Activated CD8-positive, alpha-beta T cell treated with anti-CD3 and anti-CD28 coated beads for 36 hours (primary cell): ENCODE measurements around the gene PTPRD. TPM values are rescaled to one million over a fixed set of nuclear protein-coding genes. Genes with fewer than 3 reads are reported as not detected.

ENCODE experiments used
- ATAC-seq: fragments of 200-7000 bp; cut with Tn5 transposase; one replicate; pipeline ENCODE4 v1.10.0; 2021; ENCODE audit warnings: mild to moderate bottlenecking, moderate library complexity
- CTCF ChIA-PET: fragments of 350-600 bp; sonication (Branson Sonifier 250); formaldehyde crosslinking; loops from one replicate; lab custom pipeline; 2021; ENCODE audit warnings: antibody characterized with exemption; lab: Charles Lee
- POLR2A ChIA-PET: fragments of 350-600 bp; sonication (Branson Sonifier 250); formaldehyde crosslinking; loops from one replicate; lab custom pipeline; 2021; ENCODE audit warnings: antibody characterized with exemption; lab: Charles Lee
- DNase-seq: peaks from one replicate; pipeline ENCODE4 v3.0.0-alpha.2; 2020
- H3K27ac Mint-ChIP-seq: one replicate; pipeline ENCODE4 v1.8.0; 2021; ENCODE audit warnings: mild to moderate bottlenecking, mixed read lengths
- H3K27me3 Mint-ChIP-seq: one replicate; pipeline ENCODE4 v1.8.0; 2021; ENCODE audit warnings: mixed read lengths
- H3K36me3 Mint-ChIP-seq: one replicate; pipeline ENCODE4 v1.8.0; 2021; ENCODE audit warnings: low read depth, mixed read lengths
- H3K4me1 Mint-ChIP-seq: one replicate; pipeline ENCODE4 v1.8.0; 2021; ENCODE audit warnings: low read depth, mixed read lengths
- H3K4me3 Mint-ChIP-seq: one replicate; pipeline ENCODE4 v1.8.0; 2021; ENCODE audit warnings: mild to moderate bottlenecking, moderate library complexity, mixed read lengths
- H3K9me3 Mint-ChIP-seq: one replicate; pipeline ENCODE4 v1.8.0; 2021; ENCODE audit warnings: mixed read lengths
- intact Hi-C: fragments of 100-400 bp; cut with micrococcal nuclease; formaldehyde crosslinking; loops from one replicate; pipeline ENCODE4 v1.10.0; 2022
- total RNA-seq, 2 experiments: library from RNA; stranded (reverse); gene quantifications; one replicate each; pipeline ENCODE4 v1.2.3, GENCODE V29; 2021
- TF ChIP-seq, protein P1 (sequence below): fragments of 200-600 bp; IDR thresholded peaks from one replicate; pipeline ENCODE4 v1.8.0; 2022; ENCODE audit warnings: antibody characterized with exemption, mild to moderate bottlenecking

The PTPRD gene
- total RNA-seq, 2 experiments from 2014 or later, result not detected

DNA sequence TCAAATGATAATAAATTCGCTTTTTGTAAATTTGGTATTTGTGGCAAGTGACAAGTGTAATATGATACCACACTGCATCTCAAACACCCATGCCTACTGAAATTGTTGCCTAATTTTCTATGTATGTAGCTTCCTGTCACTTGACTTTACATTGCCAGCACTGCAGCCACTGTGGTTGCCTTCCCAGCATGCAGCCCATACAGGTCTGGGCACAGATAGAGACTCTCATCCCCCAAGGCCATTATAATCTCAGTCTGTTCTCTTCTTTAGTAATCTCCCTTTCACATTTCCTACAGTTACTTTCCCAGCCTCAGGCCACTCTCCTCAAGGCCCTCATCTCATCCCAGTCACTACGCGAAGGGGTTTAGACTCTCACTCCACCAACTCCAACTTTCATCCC is 1200.6 kb downstream of the PTPRD start:
- no peaks in the 10 kb centered on the region for H3K27me3 Mint-ChIP-seq
- H3K4me1 Mint-ChIP-seq, result no peaks in the 10 kb centered on the region
- no peak for DNase-seq
- intact Hi-C loops, result no loop called here
- H3K9me3 Mint-ChIP-seq, result peaks cover 2% of the 10 kb centered on the region
- no peaks in the 10 kb centered on the region for H3K36me3 Mint-ChIP-seq
- ATAC-seq, result no peak
- TF ChIP-seq, protein P1, sequence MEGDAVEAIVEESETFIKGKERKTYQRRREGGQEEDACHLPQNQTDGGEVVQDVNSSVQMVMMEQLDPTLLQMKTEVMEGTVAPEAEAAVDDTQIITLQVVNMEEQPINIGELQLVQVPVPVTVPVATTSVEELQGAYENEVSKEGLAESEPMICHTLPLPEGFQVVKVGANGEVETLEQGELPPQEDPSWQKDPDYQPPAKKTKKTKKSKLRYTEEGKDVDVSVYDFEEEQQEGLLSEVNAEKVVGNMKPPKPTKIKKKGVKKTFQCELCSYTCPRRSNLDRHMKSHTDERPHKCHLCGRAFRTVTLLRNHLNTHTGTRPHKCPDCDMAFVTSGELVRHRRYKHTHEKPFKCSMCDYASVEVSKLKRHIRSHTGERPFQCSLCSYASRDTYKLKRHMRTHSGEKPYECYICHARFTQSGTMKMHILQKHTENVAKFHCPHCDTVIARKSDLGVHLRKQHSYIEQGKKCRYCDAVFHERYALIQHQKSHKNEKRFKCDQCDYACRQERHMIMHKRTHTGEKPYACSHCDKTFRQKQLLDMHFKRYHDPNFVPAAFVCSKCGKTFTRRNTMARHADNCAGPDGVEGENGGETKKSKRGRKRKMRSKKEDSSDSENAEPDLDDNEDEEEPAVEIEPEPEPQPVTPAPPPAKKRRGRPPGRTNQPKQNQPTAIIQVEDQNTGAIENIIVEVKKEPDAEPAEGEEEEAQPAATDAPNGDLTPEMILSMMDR, result no peak
- H3K27ac Mint-ChIP-seq, result no peak overlapping the region
- POLR2A ChIA-PET, result no interaction called here
- no peak overlapping the region for H3K4me3 Mint-ChIP-seq
- CTCF ChIA-PET, result no interaction called here

DNA sequence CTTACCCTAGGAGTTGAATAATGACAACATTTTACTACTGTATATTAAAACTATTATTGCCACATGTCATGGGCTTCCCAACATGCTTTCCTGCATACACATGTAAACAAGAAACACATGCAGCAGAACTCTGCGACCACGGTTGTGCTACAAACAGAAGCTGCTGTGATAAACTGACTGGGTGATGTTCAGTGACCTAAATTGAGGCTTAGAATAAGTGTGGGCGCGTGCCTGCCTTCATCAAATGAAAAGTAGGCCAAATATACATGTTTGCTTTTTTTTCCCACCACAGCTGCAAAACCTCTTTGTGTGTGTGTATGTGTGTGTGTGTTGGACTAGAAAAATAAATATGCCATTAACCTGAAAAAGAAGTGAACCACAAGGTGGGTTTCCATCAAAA is 1202.1 kb downstream of the PTPRD start:
- H3K9me3 Mint-ChIP-seq, result peaks cover 2% of the 10 kb centered on the region
- no peak overlapping the region for H3K27ac Mint-ChIP-seq
- DNase-seq, result no peak
- no peak overlapping the region for H3K4me3 Mint-ChIP-seq
- ATAC-seq, result no peak
- TF ChIP-seq, protein P1, result no peak
- no peaks in the 10 kb centered on the region for H3K4me1 Mint-ChIP-seq
- CTCF ChIA-PET, result no interaction called here
- H3K27me3 Mint-ChIP-seq, result no peaks in the 10 kb centered on the region
- POLR2A ChIA-PET, result no interaction called here
- H3K36me3 Mint-ChIP-seq, result no peaks in the 10 kb centered on the region
- intact Hi-C loops, result no loop called here

DNA sequence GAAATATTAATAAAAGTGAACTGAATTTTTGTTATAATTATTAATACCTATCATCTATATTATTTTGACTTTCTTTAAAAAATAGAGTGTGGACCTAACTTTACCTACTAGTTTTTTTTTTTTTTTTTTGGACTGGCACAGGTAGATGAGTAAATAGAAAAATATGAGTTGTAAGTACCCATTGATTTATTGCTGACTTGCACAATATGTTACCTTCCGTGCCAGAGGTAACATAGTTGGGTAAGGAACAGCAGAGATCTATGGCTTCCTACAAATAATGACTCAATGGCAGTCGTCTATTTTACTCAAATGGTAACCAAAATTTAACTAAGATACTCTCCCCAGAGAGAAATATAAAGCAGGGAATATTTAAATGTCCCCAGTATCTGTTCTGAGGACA is 1212.8 kb downstream of the PTPRD start:
- TF ChIP-seq, protein P1, result no peak
- CTCF ChIA-PET, result no interaction called here
- H3K27me3 Mint-ChIP-seq, result no peaks in the 10 kb centered on the region
- no peak overlapping the region for H3K4me3 Mint-ChIP-seq
- POLR2A ChIA-PET, result no interaction called here
- peaks cover 5% of the 10 kb centered on the region for H3K9me3 Mint-ChIP-seq
- no peak overlapping the region for H3K27ac Mint-ChIP-seq
- no peaks in the 10 kb centered on the region for H3K36me3 Mint-ChIP-seq
- intact Hi-C loops, result no loop called here
- H3K4me1 Mint-ChIP-seq, result no peaks in the 10 kb centered on the region
- DNase-seq (no peak), ATAC-seq (no peak)

DNA sequence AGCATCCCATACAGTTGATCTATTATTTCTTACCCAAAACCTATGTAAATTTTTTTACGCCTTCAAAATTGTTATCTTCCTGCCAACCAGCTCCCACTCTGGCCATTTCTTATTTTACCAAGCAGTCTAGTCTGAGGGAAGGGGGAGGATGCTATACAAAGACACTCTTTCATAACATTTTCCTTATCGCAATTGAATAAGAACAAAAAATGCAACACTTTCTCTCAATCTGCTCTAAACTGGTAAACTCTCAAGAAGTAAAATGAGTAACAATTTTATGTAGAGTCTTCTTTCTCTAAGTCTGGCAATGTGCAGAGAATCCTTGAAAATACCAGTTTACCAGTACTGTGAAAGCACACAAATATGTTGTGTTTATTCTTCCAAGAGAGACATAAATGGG is 1216.3 kb downstream of the PTPRD start:
- TF ChIP-seq, protein P1, result no peak
- DNase-seq, result no peak
- ChIA-PET POLR2A (no interaction called here), CTCF (no interaction called here)
- H3K27me3 Mint-ChIP-seq, result no peaks in the 10 kb centered on the region
- no peak overlapping the region for H3K27ac Mint-ChIP-seq
- no peaks in the 10 kb centered on the region for H3K4me1 Mint-ChIP-seq
- H3K9me3 Mint-ChIP-seq, result peaks cover 4% of the 10 kb centered on the region
- no peaks in the 10 kb centered on the region for H3K36me3 Mint-ChIP-seq
- H3K4me3 Mint-ChIP-seq, result no peak overlapping the region
- no peak for ATAC-seq
- intact Hi-C loops, result no loop called here

DNA sequence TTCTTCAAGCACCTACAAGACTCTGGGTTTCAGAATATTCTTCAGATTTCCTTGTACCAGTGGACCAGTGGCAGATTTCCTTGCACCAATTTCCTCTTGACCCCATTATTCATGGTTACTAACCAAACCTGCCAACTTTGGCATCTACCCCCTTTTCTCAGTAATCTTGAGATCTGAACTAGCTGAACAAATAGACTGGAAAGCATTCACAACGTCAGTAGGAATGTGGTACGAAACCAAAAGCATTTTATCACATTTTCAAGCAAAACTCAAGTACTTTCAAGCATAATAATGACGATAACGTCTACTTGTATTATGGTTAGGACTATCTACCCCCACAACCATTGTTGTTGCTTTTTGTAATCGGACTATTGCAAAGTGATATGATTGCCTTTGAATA is 1217.3 kb downstream of the PTPRD start:
- no peaks in the 10 kb centered on the region for H3K36me3 Mint-ChIP-seq
- POLR2A ChIA-PET, result interaction anchor here (0.6 kb wide), 1 partner anchor 838 kb away, joined by 3 read pairs; no protein-coding TSS in a partner anchor
- ATAC-seq, result no peak
- H3K9me3 Mint-ChIP-seq, result peaks cover 4% of the 10 kb centered on the region
- no peak overlapping the region for H3K27ac Mint-ChIP-seq
- no peak overlapping the region for H3K4me3 Mint-ChIP-seq
- TF ChIP-seq, protein P1, result no peak
- no peak for DNase-seq
- H3K4me1 Mint-ChIP-seq, result no peaks in the 10 kb centered on the region
- CTCF ChIA-PET, result no interaction called here
- no peaks in the 10 kb centered on the region for H3K27me3 Mint-ChIP-seq
- intact Hi-C loops, result no loop called here
